Pancreas (tissue), 10 donors: ENCODE measurements around the gene TMEM247. TPM values are rescaled to one million over a fixed set of nuclear protein-coding genes. Genes with fewer than 3 reads are reported as not detected.

Experiments used
- ATAC-seq, 4 donors: fragments of 200-7000 bp; cut with Tn5 transposase; one replicate each; pipeline versions ENCODE4 v1.8.0 to v1.9.1; 2020; ENCODE audit warnings: mild to moderate bottlenecking in 4 of 4, moderate library complexity in 4 of 4
- DNase-seq, 6 donors: peaks; one replicate each; pipeline ENCODE4 v3.0.0-alpha.2; 2020
- FAIRE-seq: peaks from 2 replicates; lab custom pipeline; 2012; peaks lifted over from hg19 to GRCh38; lab: Jason Lieb, UNC
- H3K27ac ChIP-seq, 4 donors: fragments of 200-600 bp; sonication (generic); 1 replicate in 3 of 4; 2 replicates in 1 of 4; pipeline versions ENCODE4 v1.5.0 to v1.8.0; 2020
- H3K27me3 ChIP-seq, 4 donors: fragments of 200-600 bp; one replicate each; pipeline ENCODE4 v1.8.0; 2021
- H3K36me3 ChIP-seq, 3 donors: fragments of 200-600 bp; sonication (generic) in 1 of 3; one replicate each; pipeline versions ENCODE4 v1.5.0 to v1.8.0; 2020 to 2021
- H3K4me1 ChIP-seq, 3 donors: fragments of 200-600 bp; one replicate each; pipeline ENCODE4 v1.8.0; 2021
- H3K4me3 ChIP-seq, 4 donors: fragments of 200-600 bp; sonication (generic) in 2 of 4; one replicate each; pipeline versions ENCODE4 v1.5.0 to v1.8.0; 2020 to 2021
- H3K9me3 ChIP-seq, 4 donors: fragments of 200-600 bp; one replicate each; pipeline ENCODE4 v1.8.0; 2021
- WGBS, 2 donors: extraction: QIAGEN DNeasy Blood & Tissue Kit; methylation state at CpG; one replicate each; pipeline ENCODE4 v1.1.7; 2013; 5-methylcytosine and 5-hydroxymethylcytosine counted together
- intact Hi-C, 3 donors: fragments of 100-400 bp; cut with DNase I; formaldehyde crosslinking; loops; one replicate each; pipeline versions ENCODE4 v1.11.1 to v1.14.2; 2022
- polyA plus RNA-seq, 2 donors: library from polyadenylated mRNA; stranded (reverse); fragments of 200-250 nt; gene quantifications; one replicate each; pipeline ENCODE4 v1.2.3, GENCODE V29; 2013
- total RNA-seq, 6 donors: library from RNA; stranded (reverse); fragmentation: NEBNext Ultra II Directional in 4 of 6; extraction: Animal tissue kit (Norgen Biotek cat#: 25700) in 4 of 6; gene quantifications; one replicate each; pipeline versions ENCODE4 v1.2.1 to v1.2.4, GENCODE V29; 2021 to 2023
- TF ChIP-seq, protein P1 (sequence below), 4 donors: fragments of 200-600 bp; sonication (generic) in 3 of 4; IDR thresholded peaks; one replicate each; pipeline versions ENCODE4 v1.5.0 to v1.8.0; 2021; ENCODE audit warnings: antibody characterized with exemption in 4 of 4
- donor health status: healthy with polysubstance abuse.
- donor health status: DM: no; HTN: no; CAD: no; lungs with moderate emphysema.
- donor health status: DM: no; HTN: no; CAD: no.
- donor health status: control.
- donor health status: control.
- donor health status: Bipolar disorder and iron deficiency.
- donor health status: DM: yes; HTN: yes; CAD: no.
- donor health status: DM: no; HTN: no; CAD: no.
- donor health status: DM: no; HTN: no; CAD: no.
- donor health status: DM: yes; HTN: yes; CAD: no.

TMEM247 gene
- total and polyA plus RNA-seq, 8 donors = not detected

DNA sequence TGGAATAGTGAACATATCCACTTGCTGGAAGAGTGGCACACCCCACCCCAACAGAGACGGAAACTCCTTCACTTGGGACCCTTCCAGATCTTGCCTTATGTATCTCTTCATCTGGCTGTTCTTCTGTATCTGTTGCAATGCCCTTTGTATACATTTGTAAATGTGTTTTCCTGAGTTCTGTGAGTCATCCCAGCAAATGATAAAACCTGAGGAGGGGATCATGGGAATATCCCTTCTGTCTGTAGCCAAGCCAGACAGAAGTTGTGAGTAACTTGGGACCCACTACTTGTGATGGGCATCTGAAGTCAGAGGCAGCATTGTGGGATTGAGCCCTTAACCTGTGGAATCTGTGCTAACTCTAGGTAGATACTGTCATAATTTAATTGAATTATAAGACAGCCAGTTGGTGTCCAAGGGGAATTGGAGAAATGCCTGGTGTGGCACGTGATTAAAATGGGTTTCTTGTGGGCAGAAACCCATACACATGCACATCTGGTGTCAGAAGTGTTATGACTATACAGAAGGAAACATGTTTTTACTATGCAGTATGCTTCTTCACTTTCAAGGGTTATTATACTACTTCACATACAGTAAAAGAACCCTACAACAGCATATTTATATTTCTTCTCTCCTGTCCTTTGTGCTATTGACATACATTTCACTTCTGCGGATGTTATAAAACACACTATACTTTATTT is 32.3 kb upstream of the TMEM247 start:
- no peak for ATAC-seq
- no peak for FAIRE-seq
- 88 to 91% methylated on average over 3 of the region's 3 CpGs for WGBS, 2 donors
- H3K4me1 ChIP-seq = no peaks in the 10 kb centered on the region
- no peaks in the 10 kb centered on the region for H3K9me3 ChIP-seq
- intact Hi-C loops = no loop called here
- H3K4me3 ChIP-seq = no peak overlapping the region
- TF ChIP-seq, protein P1, sequence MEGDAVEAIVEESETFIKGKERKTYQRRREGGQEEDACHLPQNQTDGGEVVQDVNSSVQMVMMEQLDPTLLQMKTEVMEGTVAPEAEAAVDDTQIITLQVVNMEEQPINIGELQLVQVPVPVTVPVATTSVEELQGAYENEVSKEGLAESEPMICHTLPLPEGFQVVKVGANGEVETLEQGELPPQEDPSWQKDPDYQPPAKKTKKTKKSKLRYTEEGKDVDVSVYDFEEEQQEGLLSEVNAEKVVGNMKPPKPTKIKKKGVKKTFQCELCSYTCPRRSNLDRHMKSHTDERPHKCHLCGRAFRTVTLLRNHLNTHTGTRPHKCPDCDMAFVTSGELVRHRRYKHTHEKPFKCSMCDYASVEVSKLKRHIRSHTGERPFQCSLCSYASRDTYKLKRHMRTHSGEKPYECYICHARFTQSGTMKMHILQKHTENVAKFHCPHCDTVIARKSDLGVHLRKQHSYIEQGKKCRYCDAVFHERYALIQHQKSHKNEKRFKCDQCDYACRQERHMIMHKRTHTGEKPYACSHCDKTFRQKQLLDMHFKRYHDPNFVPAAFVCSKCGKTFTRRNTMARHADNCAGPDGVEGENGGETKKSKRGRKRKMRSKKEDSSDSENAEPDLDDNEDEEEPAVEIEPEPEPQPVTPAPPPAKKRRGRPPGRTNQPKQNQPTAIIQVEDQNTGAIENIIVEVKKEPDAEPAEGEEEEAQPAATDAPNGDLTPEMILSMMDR (IDR thresholded peaks at IDR 0.05) = no peak
- H3K27ac ChIP-seq = no peak overlapping the region
- H3K27me3 ChIP-seq = no peaks in the 10 kb centered on the region
- no peaks in the 10 kb centered on the region for H3K36me3 ChIP-seq
- no peak for DNase-seq

DNA sequence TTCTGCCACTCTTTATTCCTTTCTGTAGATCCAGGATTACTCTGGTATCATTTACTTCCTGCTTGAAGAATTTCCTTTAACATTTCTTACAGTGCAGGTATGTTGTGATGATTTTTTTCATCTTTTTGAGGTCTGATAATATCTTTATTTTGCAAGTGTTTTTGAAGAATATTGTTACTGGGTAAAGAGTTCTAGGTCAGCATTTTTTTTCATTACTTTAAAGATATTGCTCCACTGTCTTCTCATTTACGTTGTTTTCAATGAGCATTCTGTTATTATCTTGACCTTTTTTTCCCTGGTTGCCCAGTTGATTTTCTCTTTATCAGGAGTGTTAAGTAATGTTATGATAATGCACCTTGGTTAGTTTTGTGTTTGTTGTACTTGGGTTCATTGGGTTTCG is 31.7 kb upstream of the TMEM247 start:
- TF ChIP-seq, protein P1 (IDR thresholded peaks at IDR 0.05) = no peak
- DNase-seq (no peak), ATAC-seq (no peak), FAIRE-seq (peak; percentile 63)
- 50 to 53% methylated on average over 2 of the region's 2 CpGs for WGBS, 2 donors
- H3K4me1 ChIP-seq = no peaks in the 10 kb centered on the region
- intact Hi-C loops = no loop called here
- no peak overlapping the region for H3K27ac ChIP-seq
- H3K36me3 ChIP-seq = no peaks in the 10 kb centered on the region
- H3K9me3 ChIP-seq = no peaks in the 10 kb centered on the region
- no peak overlapping the region for H3K4me3 ChIP-seq
- H3K27me3 ChIP-seq = no peaks in the 10 kb centered on the region

DNA sequence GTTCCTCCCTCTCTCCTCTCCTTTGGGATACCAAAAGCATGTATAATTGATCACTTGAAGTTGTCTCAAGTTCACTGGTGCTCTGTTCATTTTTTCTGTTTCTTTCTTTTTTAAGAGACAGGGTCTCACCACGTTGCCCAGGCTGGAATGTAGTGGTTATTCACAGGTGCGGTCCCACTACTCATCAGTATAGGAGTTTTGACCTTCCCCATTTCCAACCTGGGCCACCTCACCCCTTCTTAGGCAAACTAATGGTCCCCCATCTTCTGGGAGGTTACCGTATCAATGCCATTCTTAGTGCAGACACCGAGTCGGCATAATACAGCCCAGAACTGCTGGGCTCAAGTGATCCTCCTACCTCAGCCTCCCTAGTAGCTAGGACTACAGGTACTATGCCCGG is 31.3 kb upstream of the TMEM247 start:
- Histone ChIP-seq H3K36me3 (no peaks in the 10 kb centered on the region), H3K4me3 (no peak overlapping the region), H3K27me3 (no peaks in the 10 kb centered on the region), H3K9me3 (no peaks in the 10 kb centered on the region), H3K4me1 (no peaks in the 10 kb centered on the region), H3K27ac (no peak overlapping the region)
- WGBS, 2 donors = 89 to 91% methylated on average over 6 of the region's 6 CpGs
- TF ChIP-seq, protein P1 (IDR thresholded peaks at IDR 0.05) = no peak
- ATAC-seq (no peak), DNase-seq (no peak), FAIRE-seq (no peak)
- intact Hi-C loops = no loop called here

DNA sequence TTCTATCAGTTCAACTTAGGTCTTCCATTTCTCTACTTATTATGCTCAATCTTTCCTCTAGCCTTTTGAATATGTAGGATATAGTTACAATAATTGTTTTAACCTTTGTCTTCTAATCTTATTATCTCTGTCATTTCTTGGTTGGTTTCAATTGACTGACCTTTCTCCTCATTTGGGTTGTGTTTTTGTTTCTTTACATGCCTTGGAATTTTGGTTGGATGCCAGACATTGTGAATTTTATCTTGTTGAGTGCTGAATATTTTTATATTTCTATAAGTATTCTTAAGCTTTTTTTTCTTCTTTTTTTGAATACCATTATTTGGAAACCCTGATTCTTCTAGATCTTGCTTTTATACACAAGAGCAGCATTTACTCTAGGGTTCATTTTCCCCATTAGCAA is 30.7 kb upstream of the TMEM247 start:
- Histone ChIP-seq H3K4me1 (no peaks in the 10 kb centered on the region), H3K36me3 (no peaks in the 10 kb centered on the region), H3K27me3 (no peaks in the 10 kb centered on the region), H3K27ac (no peak overlapping the region), H3K4me3 (no peak overlapping the region), H3K9me3 (no peaks in the 10 kb centered on the region)
- intact Hi-C loops = no loop called here
- ATAC-seq (no peak), DNase-seq (no peak), FAIRE-seq (no peak)
- TF ChIP-seq, protein P1 (IDR thresholded peaks at IDR 0.05) = no peak

DNA sequence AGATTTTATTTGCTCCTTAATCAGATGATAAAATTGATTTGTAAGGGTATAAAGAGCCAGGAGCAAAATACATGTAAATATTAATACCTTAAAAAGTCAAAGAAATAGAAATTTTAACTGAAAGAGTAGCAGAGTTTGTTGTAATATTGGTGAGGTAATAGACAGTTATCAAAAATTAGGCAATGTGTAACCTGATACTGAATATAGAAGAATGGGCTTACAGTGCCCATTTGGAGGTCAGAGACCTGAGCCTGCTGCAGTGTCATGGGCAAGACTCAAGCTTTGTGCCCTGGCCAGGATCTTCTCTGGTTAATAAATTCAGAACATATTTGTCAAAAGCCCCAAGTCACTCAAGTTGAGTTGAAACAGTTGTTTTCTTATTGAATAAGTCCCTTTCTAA is 29.7 kb upstream of the TMEM247 start:
- no peaks in the 10 kb centered on the region for H3K36me3 ChIP-seq
- no peak overlapping the region for H3K4me3 ChIP-seq
- no peaks in the 10 kb centered on the region for H3K9me3 ChIP-seq
- FAIRE-seq (no peak), DNase-seq (no peak), ATAC-seq (no peak)
- no peaks in the 10 kb centered on the region for H3K4me1 ChIP-seq
- TF ChIP-seq, protein P1 (IDR thresholded peaks at IDR 0.05) = no peak
- H3K27ac ChIP-seq = no peak overlapping the region
- H3K27me3 ChIP-seq = no peaks in the 10 kb centered on the region
- intact Hi-C loops = loop anchor here in 1 of 3 donors (10.0 kb wide), 1 partner anchor 445 kb away; no protein-coding TSS in a partner anchor
